Right lobe of liver (tissue), 6 donors: ENCODE results near the gene FAM78A. TPM values are rescaled to one million over a fixed set of nuclear protein-coding genes. Genes with fewer than 3 reads are reported as not detected.

Source experiments
- ATAC-seq, 4 donors: fragments of 200-7000 bp; cut with Tn5 transposase; one replicate each; pipeline ENCODE4 v1.9.1; 2020; ENCODE audit warnings: mild to moderate bottlenecking in 4 of 4, moderate library complexity in 4 of 4
- DNase-seq, 3 donors: peaks; one replicate each; pipeline ENCODE4 v3.0.0-alpha.2; 2020
- H3K27ac ChIP-seq, 3 donors: fragments of 200-600 bp; one replicate each; pipeline ENCODE4 v1.8.0; 2022
- H3K27me3 ChIP-seq, 2 donors: fragments of 200-600 bp; one replicate each; pipeline ENCODE4 v1.8.0; 2022
- H3K36me3 ChIP-seq, 4 donors: fragments of 200-600 bp; sonication (generic) in 1 of 4; one replicate each; pipeline versions ENCODE4 v1.5.1 to v1.8.0; 2017 to 2022; ENCODE audit warnings: control low read depth in 1 of 4
- H3K4me1 ChIP-seq, 4 donors: fragments of 200-600 bp; sonication (generic) in 1 of 4; one replicate each; pipeline versions ENCODE4 v1.5.1 to v1.8.0; 2017 to 2022; ENCODE audit warnings: control low read depth in 1 of 4
- H3K4me3 ChIP-seq, 3 donors: fragments of 200-600 bp; one replicate each; pipeline ENCODE4 v1.8.0; 2022
- H3K9me3 ChIP-seq, 4 donors: fragments of 200-600 bp; sonication (generic) in 1 of 4; one replicate each; pipeline versions ENCODE4 v1.5.1 to v1.8.0; 2017 to 2022; ENCODE audit warnings: control low read depth in 1 of 4
- CTCF ChIP-seq, 4 donors: fragments of 200-600 bp in 3 of 4; fragments of 450-650 bp in 1 of 4; IDR thresholded peaks; one replicate each; pipeline versions ENCODE4 v1.5.1 to v1.8.0; 2016 to 2022; ENCODE audit warnings: antibody characterized with exemption in 4 of 4, mild to moderate bottlenecking in 2 of 4
- POLR2A ChIP-seq: fragments of 450-650 bp; IDR thresholded peaks from one replicate; pipeline ENCODE4 v1.6.1; 2017; ENCODE audit warnings: antibody characterized with exemption, mild to moderate bottlenecking
- WGBS: methylation state at CpG from one replicate; pipeline ENCODE4 v1.1.6; 2018; ENCODE audit warnings: low coverage, low lambda C conversion rate; ENCODE audit not compliant: insufficient coverage; ENCODE audit errors: missing lambda C conversion rate; 5-methylcytosine and 5-hydroxymethylcytosine counted together
- intact Hi-C, 2 donors: fragments of 100-400 bp; cut with DNase I; formaldehyde crosslinking; loops; one replicate each; pipeline versions ENCODE4 v1.11.2 to v1.14.1; 2022
- total RNA-seq, 6 experiments: library from RNA; depleted of rRNA in 2 of 6; stranded (reverse); fragments of >200 nt in 2 of 6; fragmentation: NEBNext Ultra II Directional in 3 of 6; extraction: Animal tissue kit (Norgen Biotek cat#: 25700) in 3 of 6; gene quantifications; one replicate each; pipeline versions ENCODE4 v1.1.0 to v1.2.4, GENCODE V29; 2016 to 2023
- donor health status: DM: no; HTN: yes; CAD: no.
- donor health status: DM: no; HTN: no; CAD: no.
- donor health status: DM: no; HTN: no; CAD: no.
- donor health status: DM: no; HTN: yes; CAD: no.
- donor health status: DM: no; HTN: yes; CAD: no.

Gene FAM78A
- total RNA-seq, 6 experiments from 2014 or later: 0.92 to 2.4 (median 1.6) TPM

GRCh38 chr9:131306397-131307004 is 30.2 kb upstream of the FAM78A start:
- H3K4me1 ChIP-seq: no peaks in the 10 kb centered on the region
- WGBS: 81% methylated on average over 14 of the region's 14 CpGs
- intact Hi-C loops: no loop called here
- H3K27me3 ChIP-seq: no peaks in the 10 kb centered on the region
- no peak overlapping the region for H3K27ac ChIP-seq
- ATAC-seq: no peak
- no peaks in the 10 kb centered on the region for H3K36me3 ChIP-seq
- no peaks in the 10 kb centered on the region for H3K9me3 ChIP-seq
- DNase-seq: no peak
- TF ChIP-seq CTCF (IDR thresholded peaks at IDR 0.05) (no peak), POLR2A (no peak)
- H3K4me3 ChIP-seq: no peak overlapping the region

GRCh38 chr9:131304676-131305355 is 28.5 kb upstream of the FAM78A start:
- no peak for TF ChIP-seq POLR2A
- TF ChIP-seq CTCF (IDR thresholded peaks at IDR 0.05): no peak
- 75% methylated on average over 11 of the region's 19 CpGs for WGBS
- intact Hi-C loops: no loop called here
- no peaks in the 10 kb centered on the region for H3K4me1 ChIP-seq
- no peaks in the 10 kb centered on the region for H3K36me3 ChIP-seq
- no peak overlapping the region for H3K4me3 ChIP-seq
- H3K27me3 ChIP-seq: no peaks in the 10 kb centered on the region
- H3K9me3 ChIP-seq: no peaks in the 10 kb centered on the region
- H3K27ac ChIP-seq: no peak overlapping the region
- no peak for DNase-seq
- no peak for ATAC-seq

DNA sequence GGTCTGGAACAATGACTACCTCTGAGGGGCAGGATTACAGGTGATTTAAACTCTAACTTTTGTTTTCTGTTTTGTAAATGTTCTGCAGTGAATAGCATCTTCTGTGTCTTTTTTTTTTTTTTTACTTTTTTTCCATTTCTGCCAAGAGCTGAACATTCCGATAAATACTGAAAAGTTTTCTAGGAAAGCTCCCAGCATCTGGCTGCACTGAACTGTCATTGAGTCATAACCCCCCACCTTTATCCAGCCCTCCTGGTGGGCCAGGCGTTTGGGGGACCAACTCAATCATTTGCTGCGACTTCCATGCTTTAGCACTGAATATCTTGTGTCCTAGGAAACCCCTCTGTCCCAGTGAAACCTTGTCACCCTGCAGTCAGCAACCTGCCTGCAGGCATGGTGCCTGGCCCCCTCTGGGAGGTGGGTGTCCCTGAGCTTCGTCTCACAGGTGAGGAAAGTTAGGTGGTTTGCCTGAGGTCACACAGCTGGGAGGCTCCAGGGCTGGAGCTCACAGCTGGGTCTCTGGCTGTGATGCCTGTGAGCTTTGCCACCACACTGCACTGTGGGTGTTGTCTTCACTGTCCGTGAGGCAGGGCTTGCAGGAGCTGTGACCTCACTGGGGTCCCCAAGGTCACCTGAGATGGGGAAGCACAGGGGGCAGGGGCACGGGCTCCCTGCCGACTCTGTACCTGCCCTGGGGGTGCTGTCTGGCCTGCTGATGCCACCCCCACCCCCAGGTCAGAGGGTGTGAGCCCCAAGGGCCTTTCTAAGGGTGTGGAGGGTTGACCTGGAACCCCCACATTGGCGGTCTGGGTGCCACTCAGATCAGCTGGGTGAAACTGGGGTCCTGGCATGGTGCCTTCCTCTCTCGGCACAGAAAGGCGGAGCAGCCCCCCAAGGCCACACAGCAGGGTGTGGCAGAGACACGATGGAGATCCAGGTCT is 27.3 kb upstream of the FAM78A start:
- DNase-seq: no peak
- H3K27me3 ChIP-seq: no peaks in the 10 kb centered on the region
- 60% methylated on average over 6 of the region's 11 CpGs for WGBS
- H3K36me3 ChIP-seq: no peaks in the 10 kb centered on the region
- intact Hi-C loops: no loop called here
- ATAC-seq: peak in 1 of 4 donors; percentile 17
- no peak overlapping the region for H3K4me3 ChIP-seq
- TF ChIP-seq POLR2A (no peak), CTCF (IDR thresholded peaks at IDR 0.05) (no peak)
- H3K27ac ChIP-seq: no peak overlapping the region
- no peaks in the 10 kb centered on the region for H3K9me3 ChIP-seq
- no peaks in the 10 kb centered on the region for H3K4me1 ChIP-seq

- no peak for TF ChIP-seq CTCF (IDR thresholded peaks at IDR 0.05)
- no peak for TF ChIP-seq POLR2A
- 72% methylated on average over 7 of the region's 16 CpGs for WGBS
- Histone ChIP-seq H3K4me3 (no peak overlapping the region), H3K36me3 (no peaks in the 10 kb centered on the region), H3K27ac (no peak overlapping the region), H3K4me1 (no peaks in the 10 kb centered on the region), H3K9me3 (no peaks in the 10 kb centered on the region), H3K27me3 (no peaks in the 10 kb centered on the region)
- ATAC-seq: no peak
- no peak for DNase-seq
- intact Hi-C loops: no loop called here
Observed at GRCh38 chr9:131302244-131303075, 26.1 kb upstream of the FAM78A start.
